Amniotic epithelial cell (primary cell): ENCODE results near the gene KPRP.

ENCODE experiments used
- DNase-seq: peaks from one replicate; pipeline ENCODE4 v3.0.0-alpha.2; 2010; ENCODE audit warnings: low read depth

The KPRP gene, protein sequence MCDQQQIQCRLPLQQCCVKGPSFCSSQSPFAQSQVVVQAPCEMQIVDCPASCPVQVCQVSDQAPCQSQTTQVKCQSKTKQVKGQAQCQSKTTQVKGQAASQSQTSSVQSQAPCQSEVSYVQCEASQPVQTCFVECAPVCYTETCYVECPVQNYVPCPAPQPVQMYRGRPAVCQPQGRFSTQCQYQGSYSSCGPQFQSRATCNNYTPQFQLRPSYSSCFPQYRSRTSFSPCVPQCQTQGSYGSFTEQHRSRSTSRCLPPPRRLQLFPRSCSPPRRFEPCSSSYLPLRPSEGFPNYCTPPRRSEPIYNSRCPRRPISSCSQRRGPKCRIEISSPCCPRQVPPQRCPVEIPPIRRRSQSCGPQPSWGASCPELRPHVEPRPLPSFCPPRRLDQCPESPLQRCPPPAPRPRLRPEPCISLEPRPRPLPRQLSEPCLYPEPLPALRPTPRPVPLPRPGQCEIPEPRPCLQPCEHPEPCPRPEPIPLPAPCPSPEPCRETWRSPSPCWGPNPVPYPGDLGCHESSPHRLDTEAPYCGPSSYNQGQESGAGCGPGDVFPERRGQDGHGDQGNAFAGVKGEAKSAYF

DNA sequence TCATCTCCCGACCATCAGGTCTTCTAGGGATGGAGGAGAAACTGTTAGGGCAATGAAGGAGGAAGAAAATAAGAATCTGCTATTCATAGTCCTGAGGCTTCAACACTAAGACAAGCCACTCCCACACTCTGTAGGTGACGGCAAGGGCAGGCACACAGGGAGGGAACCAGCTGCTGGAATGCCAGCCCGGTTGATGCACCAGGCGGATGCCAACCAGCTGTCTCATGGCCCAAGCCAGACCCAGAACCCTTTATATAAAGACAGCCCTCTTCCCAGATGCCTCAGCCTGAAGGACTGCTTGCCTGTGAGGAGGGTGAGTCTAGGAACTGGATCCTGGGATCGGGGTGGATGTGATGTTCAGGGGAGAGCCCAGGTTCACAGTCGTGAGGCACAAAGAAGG lies at the start of gene KPRP:
KPRP (plus strand) TSS at position 279 of the 400 bp plus-strand sequence. CDS start 1,564 bp downstream, outside the sequence.
- no peak for DNase-seq

DNA sequence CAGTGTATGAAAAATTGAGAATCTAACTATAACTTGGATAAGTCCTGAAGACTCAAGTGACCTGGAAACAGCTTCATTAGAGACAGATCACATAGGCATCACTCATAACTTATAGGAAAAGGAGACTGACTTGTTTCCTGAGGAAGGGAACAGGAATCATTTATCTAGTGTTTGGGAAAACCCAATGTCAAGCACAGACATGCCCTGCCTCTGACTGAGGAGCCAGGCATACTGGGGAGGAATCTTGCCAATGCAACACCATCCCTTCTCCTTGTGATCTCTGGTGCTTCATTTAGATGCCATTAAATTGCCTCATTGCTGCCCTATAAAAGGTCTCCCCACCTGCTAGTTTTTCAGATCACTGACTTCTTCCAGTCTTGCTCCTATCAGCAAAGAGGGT lies 39.6 kb upstream of the KPRP start:
- DNase-seq: no peak

DNA sequence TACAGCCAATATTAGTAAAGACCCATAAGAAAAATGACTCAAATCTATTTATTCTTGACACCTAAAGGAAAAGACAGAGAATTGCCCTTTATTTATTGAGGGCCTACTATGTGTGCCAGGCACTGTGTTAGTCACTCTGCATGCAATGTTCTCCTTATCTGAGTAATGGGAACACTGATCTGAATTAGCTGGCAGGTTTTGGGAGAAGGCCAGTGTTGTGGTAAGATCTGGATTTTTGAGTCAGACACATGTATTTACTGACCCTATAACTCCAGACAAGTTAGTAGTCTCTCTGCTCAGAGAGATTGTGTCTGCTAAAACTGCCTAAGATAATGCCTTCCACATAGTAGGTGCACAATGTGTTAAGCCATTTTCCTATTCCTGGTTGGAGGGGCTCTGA lies 32.6 kb upstream of the KPRP start:
- DNase-seq: no peak

DNA sequence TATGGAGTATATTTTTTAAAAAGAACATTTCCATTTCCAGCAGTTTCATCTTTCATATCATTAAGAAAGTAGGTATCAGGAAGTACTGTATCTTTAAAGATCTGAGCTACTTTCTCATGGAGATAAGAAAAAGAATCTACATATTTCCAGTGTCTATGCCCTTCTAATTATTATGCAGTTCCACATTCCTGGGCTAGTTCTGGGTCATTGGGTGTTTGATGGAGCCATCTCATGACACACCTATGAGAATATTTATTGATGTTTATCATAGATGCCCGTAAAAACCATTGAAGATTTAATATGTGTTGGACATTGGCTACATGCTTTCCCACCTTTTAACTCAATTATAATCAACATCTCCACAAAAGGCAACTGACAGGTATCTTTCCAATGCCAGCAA lies 28.8 kb upstream of the KPRP start:
- DNase-seq: no peak

DNA sequence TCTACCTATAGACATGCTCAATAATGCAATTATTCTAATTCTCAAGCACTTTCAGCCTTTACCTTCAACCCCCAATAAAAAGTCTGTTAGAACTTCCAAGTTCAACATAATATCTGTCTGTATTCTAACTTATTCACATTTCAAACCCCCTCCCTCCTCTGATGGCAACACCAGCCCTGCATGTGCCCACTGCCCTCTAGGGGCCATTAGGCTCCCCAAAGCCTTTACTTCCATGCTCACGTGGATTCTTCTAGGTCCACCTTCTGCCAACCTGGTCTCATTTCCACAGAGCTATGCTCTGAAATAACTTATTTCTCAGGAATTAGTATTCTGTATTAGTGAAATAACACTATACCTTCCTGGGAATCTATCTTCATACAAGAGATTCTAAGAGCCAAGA lies 22.2 kb upstream of the KPRP start:
- no peak for DNase-seq

DNA sequence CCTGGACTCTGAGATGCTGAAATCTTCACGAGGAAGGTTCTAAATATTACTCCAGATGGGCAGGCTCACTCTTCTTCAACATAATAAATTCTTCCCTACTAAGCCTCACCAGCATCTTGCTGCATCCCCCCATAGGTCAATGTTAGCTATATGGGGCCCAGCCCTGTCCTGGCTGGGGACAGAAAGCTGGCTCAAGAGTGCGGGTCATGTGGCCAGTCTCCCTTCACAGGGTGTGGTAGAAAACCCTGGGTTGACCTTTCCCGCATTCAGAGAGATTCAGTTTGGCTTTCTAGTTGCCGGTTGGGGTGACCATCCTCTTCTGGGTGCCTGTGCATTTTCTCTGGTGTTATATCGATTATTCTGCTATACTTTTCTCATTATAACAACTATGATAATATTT lies 19.8 kb upstream of the KPRP start:
- no peak for DNase-seq

GRCh38 chr1:152739841-152740240 lies 18.0 kb upstream of the KPRP start:
- no peak for DNase-seq

DNA sequence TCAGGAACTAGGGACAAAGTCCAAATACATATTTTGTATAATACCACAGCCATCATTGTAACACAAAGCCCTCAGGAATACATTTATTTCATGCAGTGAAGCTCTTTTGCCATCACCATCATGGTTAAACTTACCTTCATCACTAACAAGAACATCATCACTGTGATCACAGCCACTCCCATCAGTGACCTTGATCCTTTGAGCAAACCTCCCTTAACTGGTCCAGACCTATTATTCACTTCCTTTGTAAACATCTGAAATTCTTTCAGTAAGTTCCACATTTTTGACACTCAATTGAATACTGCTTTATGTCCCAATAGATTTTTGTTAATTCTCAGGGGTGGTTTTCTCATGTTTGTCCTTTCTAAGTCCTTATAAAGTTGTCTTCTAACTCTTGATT lies 16.2 kb upstream of the KPRP start:
- no peak for DNase-seq

- DNase-seq: no peak
Observed at GRCh38 chr1:152743371-152744145, 14.3 kb upstream of the KPRP start.

DNA sequence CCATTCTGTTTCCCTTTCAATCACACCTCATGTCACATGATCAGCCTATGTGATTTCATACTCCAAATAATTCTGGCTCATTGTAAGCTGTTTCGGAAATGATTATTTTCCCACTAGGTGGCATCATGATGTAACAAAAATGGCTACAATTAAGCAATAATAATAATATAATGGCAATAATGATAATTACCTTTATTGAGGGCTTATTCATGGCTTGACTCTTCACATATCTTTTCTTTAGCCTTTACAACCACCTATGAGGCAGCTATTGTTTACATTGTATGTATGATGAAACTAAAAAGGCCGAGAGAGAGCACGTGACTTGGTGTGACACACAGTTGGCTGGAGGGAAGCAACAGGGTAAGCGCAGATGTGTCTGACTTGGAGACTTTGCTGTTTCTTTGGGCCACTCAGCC lies 12.5 kb upstream of the KPRP start:
- DNase-seq: peak; percentile 1

GRCh38 chr1:152745765-152746444 lies 11.9 kb upstream of the KPRP start:
- DNase-seq: no peak

DNA sequence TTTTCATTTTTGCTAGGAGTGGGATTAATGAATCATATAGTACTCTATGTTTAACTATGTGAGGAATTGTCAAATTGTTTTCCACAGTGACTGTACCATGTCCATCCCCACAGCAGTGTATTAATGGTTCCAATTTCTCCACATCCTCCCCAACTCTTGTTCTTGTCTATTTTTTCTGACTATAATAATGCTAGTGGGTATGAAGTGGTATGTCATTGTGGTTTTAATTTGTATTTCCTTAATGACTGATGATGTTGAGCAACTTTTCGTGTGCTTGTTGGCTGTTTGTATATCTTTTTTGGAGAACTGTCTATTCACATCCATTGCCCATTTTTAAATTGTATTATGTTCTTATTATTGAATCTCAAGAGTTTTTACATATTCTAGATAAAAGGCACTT lies 10.0 kb upstream of the KPRP start:
- no peak for DNase-seq

GRCh38 chr1:152752225-152752624 lies 5.6 kb upstream of the KPRP start:
- DNase-seq: peak; percentile 6

DNA sequence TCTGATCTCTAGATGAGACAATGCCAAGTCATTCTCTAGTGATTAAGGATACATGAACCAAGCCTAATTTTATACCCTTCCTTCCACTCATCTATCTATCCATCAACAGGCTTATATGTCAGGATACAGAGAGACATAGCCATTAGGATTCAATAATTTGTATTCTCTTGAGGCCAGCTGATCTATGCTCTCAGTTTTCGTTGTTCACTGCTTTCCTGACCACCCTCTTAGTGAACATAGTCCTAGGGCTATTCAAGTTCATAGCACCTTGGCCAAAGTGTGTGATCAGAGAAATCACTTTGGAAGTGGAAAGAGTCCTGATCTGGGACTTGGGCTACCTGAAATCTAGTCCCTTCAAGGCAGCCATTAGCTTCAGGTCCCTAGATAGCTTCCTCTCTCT lies 4.2 kb upstream of the KPRP start:
- DNase-seq: no peak

GRCh38 chr1:152756872-152757271 lies 953 bp upstream of the KPRP start:
- DNase-seq: no peak

DNA sequence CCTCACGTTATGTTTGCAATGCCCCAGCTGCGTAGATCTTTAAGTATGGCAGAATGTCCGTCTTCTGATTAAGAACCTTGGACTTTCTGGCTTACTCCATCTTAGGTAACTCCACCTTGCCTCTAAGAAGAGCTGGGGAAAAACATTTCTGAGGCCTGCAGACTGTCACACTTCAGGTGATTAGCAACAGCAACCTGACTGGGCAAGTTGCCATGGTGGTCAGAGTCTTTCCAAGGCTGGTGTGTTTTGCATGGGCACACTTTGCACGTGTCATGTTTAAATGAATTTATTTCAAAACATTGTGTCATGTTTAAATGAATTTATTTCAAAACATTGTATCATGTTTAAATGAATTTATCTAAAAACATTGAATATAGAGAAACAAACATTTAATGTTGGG lies 811 bp downstream of the KPRP start:
- DNase-seq: no peak

DNA sequence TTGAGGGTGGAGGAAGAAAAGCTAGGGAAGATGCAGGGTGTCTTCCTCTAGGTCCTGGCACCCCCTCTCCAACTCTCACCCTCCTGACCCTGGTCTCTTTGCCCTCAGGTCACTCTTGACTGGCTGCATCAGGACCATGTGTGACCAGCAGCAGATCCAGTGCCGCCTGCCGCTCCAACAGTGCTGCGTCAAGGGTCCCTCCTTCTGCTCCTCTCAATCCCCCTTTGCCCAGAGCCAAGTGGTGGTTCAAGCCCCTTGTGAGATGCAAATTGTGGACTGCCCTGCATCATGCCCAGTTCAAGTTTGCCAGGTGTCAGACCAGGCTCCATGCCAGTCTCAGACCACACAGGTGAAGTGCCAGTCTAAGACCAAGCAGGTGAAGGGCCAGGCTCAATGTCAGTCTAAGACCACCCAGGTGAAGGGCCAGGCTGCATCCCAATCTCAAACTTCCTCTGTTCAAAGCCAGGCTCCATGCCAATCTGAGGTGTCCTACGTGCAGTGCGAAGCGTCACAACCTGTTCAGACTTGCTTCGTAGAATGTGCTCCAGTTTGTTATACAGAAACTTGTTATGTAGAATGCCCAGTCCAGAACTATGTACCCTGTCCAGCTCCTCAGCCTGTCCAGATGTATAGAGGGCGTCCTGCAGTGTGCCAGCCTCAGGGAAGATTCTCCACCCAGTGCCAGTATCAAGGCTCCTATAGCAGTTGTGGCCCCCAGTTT lies 1.8 kb downstream of the KPRP start:
- DNase-seq: no peak

DNA sequence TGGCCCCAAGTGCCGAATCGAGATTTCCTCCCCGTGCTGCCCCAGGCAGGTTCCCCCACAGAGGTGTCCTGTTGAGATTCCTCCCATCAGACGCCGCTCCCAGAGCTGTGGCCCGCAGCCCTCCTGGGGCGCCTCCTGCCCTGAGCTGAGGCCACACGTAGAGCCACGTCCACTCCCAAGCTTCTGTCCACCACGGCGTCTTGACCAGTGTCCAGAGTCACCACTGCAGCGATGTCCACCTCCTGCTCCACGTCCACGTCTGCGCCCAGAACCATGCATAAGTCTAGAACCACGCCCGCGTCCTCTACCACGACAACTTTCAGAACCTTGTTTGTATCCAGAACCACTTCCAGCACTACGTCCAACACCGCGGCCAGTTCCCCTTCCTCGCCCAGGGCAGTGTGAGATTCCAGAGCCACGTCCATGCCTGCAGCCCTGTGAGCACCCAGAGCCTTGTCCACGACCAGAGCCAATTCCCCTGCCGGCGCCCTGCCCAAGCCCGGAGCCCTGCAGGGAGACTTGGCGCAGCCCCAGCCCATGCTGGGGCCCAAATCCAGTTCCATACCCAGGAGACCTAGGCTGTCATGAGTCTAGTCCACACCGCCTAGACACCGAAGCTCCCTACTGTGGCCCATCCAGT lies 2.8 kb downstream of the KPRP start:
- no peak for DNase-seq

GRCh38 chr1:152761609-152762213 lies 3.9 kb downstream of the KPRP start:
- no peak for DNase-seq

- DNase-seq: peak; percentile 1
Observed at GRCh38 chr1:152768847-152769533, 11.2 kb downstream of the KPRP start.
